Endothelial cell of umbilical vein (primary cell): Measurements from ENCODE around the gene CDH7. TPM values are rescaled to one million over a fixed set of nuclear protein-coding genes. Genes with fewer than 3 reads are reported as not detected.

ENCODE experiments used
- BruUV-seq: library from RNA; stranded (reverse); fragments of 400-500 nt; replicated peaks from 2 replicates; lab custom pipeline; 2021; lab: Mats Ljungman, UMichigan
- CTCF ChIA-PET: fragments of 300-600, 350-600 bp; sonication (Branson Sonifier 250); formaldehyde crosslinking; loops from one replicate; lab custom pipeline; 2021; ENCODE audit warnings: antibody characterized with exemption, inconsistent platforms; lab: Charles Lee
- POLR2A ChIA-PET: fragments of 300-600, 350-600 bp; sonication (Branson Sonifier 250); formaldehyde crosslinking; loops from one replicate; lab custom pipeline; 2021; ENCODE audit warnings: antibody characterized with exemption, inconsistent platforms; lab: Charles Lee
- DNase-seq: peaks from one replicate; pipeline ENCODE4 v3.0.0-alpha.2; 2011; ENCODE audit warnings: low read depth, low spot score
- FAIRE-seq: peaks from 2 replicates; lab custom pipeline; 2011; peaks lifted over from hg19 to GRCh38; lab: Jason Lieb, UNC
- H2AFZ ChIP-seq: 2 replicates; pipeline ENCODE4 v1.6.0; 2012; ENCODE audit warnings: low read depth, low read length, control low read depth, inconsistent platforms
- H3K27ac ChIP-seq: 2 replicates; pipeline ENCODE4 v1.5.1; 2011; ENCODE audit warnings: low read depth, mild to moderate bottlenecking, control low read depth, low read length, moderate library complexity; ENCODE audit not compliant: insufficient read depth
- H3K27me3 ChIP-seq, 2 experiments: 2 replicates each; pipeline versions ENCODE4 v1.6.0 to v1.6.1; 2011; ENCODE audit warnings: low read length in 2 of 2, mixed read lengths in 1 of 2; ENCODE audit not compliant: control insufficient read depth in 2 of 2, insufficient read depth in 2 of 2
- H3K36me3 ChIP-seq, 2 experiments: 2 replicates in 1 of 2; 3 replicates in 1 of 2; pipeline ENCODE4 v1.5.1; 2011; ENCODE audit warnings: low read length in 2 of 2, mild to moderate bottlenecking in 1 of 2, moderate library complexity in 1 of 2; ENCODE audit not compliant: control insufficient read depth in 2 of 2, insufficient read depth in 2 of 2; ENCODE audit errors: extremely low read depth in 1 of 2
- H3K4me1 ChIP-seq: 3 replicates; pipeline ENCODE4 v1.5.1; 2011; ENCODE audit warnings: mild to moderate bottlenecking, low read length; ENCODE audit not compliant: control insufficient read depth, insufficient read depth; ENCODE audit errors: extremely low read depth
- H3K4me2 ChIP-seq: 2 replicates; pipeline ENCODE4 v1.6.1; 2011; ENCODE audit warnings: low read length, control low read depth, mixed read lengths; ENCODE audit not compliant: insufficient read depth
- H3K4me3 ChIP-seq, 3 experiments: fragments of 200-600 bp in 1 of 3; sonication (generic), shearing (Covaris generic) in 1 of 3; replicated peaks in 1 of 3; 2 replicates each; pipeline ENCODE4 v1.5.1; 2011 to 2016; ENCODE audit warnings: control low read depth in 3 of 3, low read length in 3 of 3, mild to moderate bottlenecking in 2 of 3, inconsistent platforms in 1 of 3, low read depth in 1 of 3, moderate library complexity in 1 of 3; ENCODE audit not compliant: insufficient read depth in 1 of 3
- H3K79me2 ChIP-seq: 2 replicates; pipeline ENCODE4 v1.6.0; 2012; ENCODE audit warnings: low read length, inconsistent platforms; ENCODE audit not compliant: control insufficient read depth, insufficient read depth
- H3K9ac ChIP-seq: replicated peaks from 2 replicates; pipeline ENCODE3; 2011; ENCODE audit warnings: low read length, control low read depth; ENCODE audit not compliant: insufficient read depth; ENCODE audit errors: extremely low read depth
- H3K9me1 ChIP-seq: replicated peaks from 3 replicates; pipeline ENCODE4 v1.6.0; 2011; ENCODE audit warnings: mild to moderate bottlenecking, low read length; ENCODE audit not compliant: control insufficient read depth, insufficient read depth; ENCODE audit errors: extremely low read depth
- H3K9me3 ChIP-seq: replicated peaks from 2 replicates; pipeline ENCODE4 v1.5.1; 2012; ENCODE audit warnings: low read length, inconsistent platforms; ENCODE audit not compliant: control insufficient read depth, insufficient read depth
- H4K20me1 ChIP-seq: replicated peaks from 2 replicates; pipeline ENCODE3; 2011; ENCODE audit warnings: mild to moderate bottlenecking, low read length; ENCODE audit not compliant: control insufficient read depth, insufficient read depth; ENCODE audit errors: extremely low read depth
- CTCF ChIP-seq, 2 donors: IDR thresholded peaks; 1 replicate in 1 of 2; 2 replicates in 1 of 2; pipeline ENCODE4 v1.5.1; 2011; ENCODE audit warnings: low read length in 2 of 2, mild to moderate bottlenecking in 2 of 2, moderate library complexity in 2 of 2, control low read depth in 1 of 2, inconsistent platforms in 1 of 2, low read depth in 1 of 2; ENCODE audit not compliant: insufficient read depth in 1 of 2; ENCODE audit errors: extremely low read depth in 1 of 2
- EZH2 ChIP-seq: IDR thresholded peaks from 2 replicates; pipeline ENCODE4 v1.6.1; 2012; ENCODE audit warnings: borderline replicate concordance, low read depth, mild to moderate bottlenecking, moderate library complexity, low read length, inconsistent platforms; ENCODE audit not compliant: severe bottlenecking
- FOS ChIP-seq: IDR thresholded peaks from 2 replicates; pipeline ENCODE4 v1.6.1; 2011; ENCODE audit warnings: mild to moderate bottlenecking, low read length, moderate library complexity, borderline replicate concordance; ENCODE audit not compliant: insufficient read depth
- GATA2 ChIP-seq: IDR thresholded peaks from 2 replicates; pipeline ENCODE4 v1.7.0; 2011; ENCODE audit warnings: low read depth, mild to moderate bottlenecking, moderate library complexity, mixed read lengths, low read length; ENCODE audit not compliant: insufficient read length, insufficient read depth
- JUN ChIP-seq: IDR thresholded peaks from 2 replicates; pipeline ENCODE4 v1.6.1; 2011; ENCODE audit warnings: borderline replicate concordance, low read depth; ENCODE audit not compliant: insufficient read length, insufficient read depth
- MYC ChIP-seq: IDR thresholded peaks from one replicate; pipeline ENCODE4 v1.6.1; 2011; ENCODE audit warnings: mild to moderate bottlenecking, low read depth, low read length
- POLR2A ChIP-seq: IDR thresholded peaks from 2 replicates; pipeline ENCODE4 v1.6.1; 2012; ENCODE audit warnings: low read depth, mild to moderate bottlenecking, control low read depth, low read length
- POLR2AphosphoS5 ChIP-seq: IDR thresholded peaks from 2 replicates; pipeline ENCODE4 v1.6.1; 2012; ENCODE audit warnings: low read depth, mild to moderate bottlenecking, control low read depth, low read length, moderate library complexity; ENCODE audit not compliant: insufficient read depth
- dilution Hi-C: fragments of 300-500 bp; cut with MboI; formaldehyde crosslinking; loops from one replicate; pipeline ENCODE4 v1.15.0; 2019; ENCODE audit warnings: low sequenced_read_pairs; ENCODE audit not compliant: extremely low pct_ligation_motif_present
- intact Hi-C: fragments of 100-400 bp; cut with micrococcal nuclease; formaldehyde crosslinking; loops from one replicate; pipeline ENCODE4 v1.10.0; 2022
- polyA plus RNA-seq, 4 experiments: library from polyadenylated mRNA; depleted of rRNA in 3 of 4; stranded (reverse) in 3 of 4; unstranded in 1 of 4; fragments of >200 nt; gene quantifications; 2 replicates each; pipeline versions ENCODE4 v1.2.1 to v1.2.3, GENCODE V29; 2011 to 2012; ENCODE audit warnings: missing spikeins in 1 of 4
- total RNA-seq: library from RNA; stranded (reverse); gene quantifications from 2 replicates; pipeline ENCODE4 v1.2.3, GENCODE V29; 2021
- TF ChIP-seq, protein P1 (sequence below): IDR thresholded peaks from 2 replicates; pipeline ENCODE4 v1.6.1; 2011; ENCODE audit not compliant: insufficient read depth, insufficient read length

The CDH7 gene
- total and polyA plus RNA-seq, 2 donors (not counting 3 experiments of a cell fraction or from before 2014, with no cell fraction given), result not detected

DNA sequence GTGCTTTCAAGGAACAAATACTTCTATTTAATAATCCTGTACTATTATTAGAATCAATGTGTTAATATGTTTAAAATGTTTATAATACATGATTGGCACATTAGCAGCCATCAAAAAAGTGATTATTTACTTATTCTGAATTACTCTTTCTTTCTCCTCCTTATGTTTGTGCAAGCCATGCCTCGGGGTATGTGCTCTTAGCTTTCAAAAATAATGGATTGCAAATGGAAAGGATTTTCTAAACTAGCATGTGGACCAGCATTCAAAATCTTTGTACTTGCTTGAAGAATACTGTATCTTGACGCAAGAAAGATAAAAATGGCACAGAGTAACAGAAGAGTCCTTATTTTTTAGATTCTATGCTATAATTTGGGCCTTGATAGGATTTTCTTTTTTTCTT is 156.5 kb downstream of the CDH7 start:
- Histone ChIP-seq H3K4me3 (no peak overlapping the region), H2AFZ (no peak overlapping the region), H3K79me2 (no peaks in the 10 kb centered on the region), H3K27ac (no peak overlapping the region), H3K9ac (no peak overlapping the region), H3K4me2 (no peak overlapping the region), H3K27me3 (no peaks in the 10 kb centered on the region), H3K9me1 (no peaks in the 10 kb centered on the region), H4K20me1 (no peaks in the 10 kb centered on the region), H3K4me1 (no peaks in the 10 kb centered on the region), H3K9me3 (no peaks in the 10 kb centered on the region), H3K36me3 (no peaks in the 10 kb centered on the region)
- BruUV-seq, result no TSS peak
- TF ChIP-seq, protein P1, sequence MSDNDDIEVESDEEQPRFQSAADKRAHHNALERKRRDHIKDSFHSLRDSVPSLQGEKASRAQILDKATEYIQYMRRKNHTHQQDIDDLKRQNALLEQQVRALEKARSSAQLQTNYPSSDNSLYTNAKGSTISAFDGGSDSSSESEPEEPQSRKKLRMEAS, result no peak
- no peak for TF ChIP-seq POLR2A
- no peak for TF ChIP-seq MYC
- TF ChIP-seq GATA2, result no peak
- TF ChIP-seq CTCF (IDR thresholded peaks at IDR 0.05; ENCODE audit: extremely low read depth in 1 of 2, insufficient read depth in 1 of 2, low read depth in 1 of 2, low read length in 2 of 2), result no peak
- TF ChIP-seq POLR2AphosphoS5, result no peak
- TF ChIP-seq FOS, result no peak
- TF ChIP-seq EZH2, result no peak
- no peak for TF ChIP-seq JUN
- DNase-seq (no peak), FAIRE-seq (no peak)
- ChIA-PET CTCF (no interaction called here), POLR2A (no interaction called here)
- dilution Hi-C loops (no loop called here), intact Hi-C loops (no loop called here)
